Measurements from ENCODE around the gene SLC26A6.

SLC26A6 gene

DNA sequence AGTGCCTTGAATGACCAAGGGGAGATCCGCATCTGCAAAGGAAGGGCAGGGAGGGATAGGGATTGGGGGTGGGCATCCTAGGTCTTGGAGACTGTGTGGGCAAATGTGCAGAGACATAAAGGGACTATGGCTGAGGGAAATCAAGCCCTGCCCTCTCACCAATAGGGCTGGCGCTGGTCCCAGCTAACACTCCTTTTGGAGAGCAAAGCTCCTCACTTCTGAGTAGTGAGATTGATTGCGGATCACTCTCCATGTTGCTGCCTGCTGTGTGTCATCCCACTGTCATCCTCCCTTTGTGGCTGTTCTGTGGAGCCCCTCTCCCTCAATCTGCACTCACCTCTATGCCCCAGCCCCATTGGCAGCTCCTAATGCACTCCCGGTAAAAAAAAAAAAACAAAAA lies 29.7 kb upstream of the SLC26A6 start:
- Histone ChIP-seq H3K36me3 (ENCODE audit: control insufficient read depth in 4 of 4, insufficient read depth in 4 of 4, low read length in 3 of 4) (no peaks in the 10 kb centered on the region), H3K27me3 (replicated peaks in 2 of 5; ENCODE audit: control insufficient read depth in 4 of 5, insufficient read depth in 5 of 5, low read length in 4 of 5) (peaks cover 2 to 35% (median 10%) of the 10 kb centered on the region in 5 experiments), H3K4me1 (ENCODE audit: control extremely low read depth in 1 of 4, control insufficient read depth in 4 of 4, insufficient read depth in 4 of 4, low read length in 3 of 4) (peaks cover 0 to 31% (median 30%) of the 10 kb centered on the region in 4 experiments), H3K4me3 (ENCODE audit: control insufficient read depth in 1 of 7, extremely low read depth in 1 of 7, insufficient read depth in 4 of 7, low read depth in 2 of 7, low read length in 6 of 7) (no peak overlapping the region), H3K27ac (ENCODE audit: insufficient read depth in 1 of 2, low read depth in 1 of 2, low read length in 2 of 2, poor library complexity in 1 of 2, severe bottlenecking in 2 of 2) (no peak overlapping the region), H3K9me3 (ENCODE audit: control extremely low read depth in 1 of 5, control insufficient read depth in 4 of 5, insufficient read depth in 2 of 5, low read depth in 1 of 5, low read length in 4 of 5) (no peaks in the 10 kb centered on the region)
- 100% methylated on average over 2 of the region's 4 CpGs for WGBS (ENCODE audit: insufficient coverage)
- ChIA-PET POLR2A (no interaction called here), CTCF (interaction anchor here (1.4 to 4.6 kb wide), 3 partner anchors 10 to 21 kb away, joined by 3 to 25 read pairs (median 4); no protein-coding TSS in a partner anchor)
- no peak for DNase-seq

DNA sequence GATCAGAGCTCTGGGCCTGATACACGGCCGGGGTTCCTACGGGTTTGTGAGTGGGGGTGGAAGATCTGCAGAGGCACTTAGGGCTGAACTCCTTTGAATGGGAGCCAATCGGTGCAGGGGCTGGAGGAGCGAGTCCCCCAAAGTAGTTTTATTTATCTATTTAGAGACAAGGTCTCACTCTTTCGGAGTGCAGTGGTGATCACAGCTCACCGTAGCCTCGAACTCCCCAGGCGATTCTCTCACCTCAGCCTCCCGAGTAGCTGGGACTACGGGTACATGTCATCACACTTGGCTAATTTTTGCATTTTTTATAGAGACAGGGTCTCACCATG lies 29.0 kb upstream of the SLC26A6 start:
- DNase-seq, result no peak
- WGBS (ENCODE audit: insufficient coverage), result 100% methylated on average over 7 of the region's 11 CpGs
- H3K27me3 ChIP-seq (replicated peaks in 2 of 5; ENCODE audit: control insufficient read depth in 4 of 5, insufficient read depth in 5 of 5, low read length in 4 of 5), result peaks cover 2 to 39% (median 10%) of the 10 kb centered on the region in 5 experiments
- ChIA-PET POLR2A (interaction anchor here (1.2 kb wide), 1 partner anchor 10 kb away, joined by 3 read pairs; no protein-coding TSS in a partner anchor), CTCF (interaction anchor here (1.0 to 4.6 kb wide), 4 partner anchors 10 to 41 kb away, joined by 3 to 25 read pairs (median 4); no protein-coding TSS in a partner anchor)
- H3K36me3 ChIP-seq (ENCODE audit: control insufficient read depth in 4 of 4, insufficient read depth in 4 of 4, low read length in 3 of 4), result no peaks in the 10 kb centered on the region
- H3K4me1 ChIP-seq (ENCODE audit: control extremely low read depth in 1 of 4, control insufficient read depth in 4 of 4, insufficient read depth in 4 of 4, low read length in 3 of 4), result peaks cover 0 to 31% (median 30%) of the 10 kb centered on the region in 4 experiments
- H3K9me3 ChIP-seq (ENCODE audit: control extremely low read depth in 1 of 5, control insufficient read depth in 4 of 5, insufficient read depth in 2 of 5, low read depth in 1 of 5, low read length in 4 of 5), result peaks cover 0 to 4% (median 0%) of the 10 kb centered on the region in 5 experiments
- no peak overlapping the region for H3K4me3 ChIP-seq (ENCODE audit: control insufficient read depth in 1 of 7, extremely low read depth in 1 of 7, insufficient read depth in 4 of 7, low read depth in 2 of 7, low read length in 6 of 7)
- H3K27ac ChIP-seq (ENCODE audit: insufficient read depth in 1 of 2, low read depth in 1 of 2, low read length in 2 of 2, poor library complexity in 1 of 2, severe bottlenecking in 2 of 2), result no peak overlapping the region

DNA sequence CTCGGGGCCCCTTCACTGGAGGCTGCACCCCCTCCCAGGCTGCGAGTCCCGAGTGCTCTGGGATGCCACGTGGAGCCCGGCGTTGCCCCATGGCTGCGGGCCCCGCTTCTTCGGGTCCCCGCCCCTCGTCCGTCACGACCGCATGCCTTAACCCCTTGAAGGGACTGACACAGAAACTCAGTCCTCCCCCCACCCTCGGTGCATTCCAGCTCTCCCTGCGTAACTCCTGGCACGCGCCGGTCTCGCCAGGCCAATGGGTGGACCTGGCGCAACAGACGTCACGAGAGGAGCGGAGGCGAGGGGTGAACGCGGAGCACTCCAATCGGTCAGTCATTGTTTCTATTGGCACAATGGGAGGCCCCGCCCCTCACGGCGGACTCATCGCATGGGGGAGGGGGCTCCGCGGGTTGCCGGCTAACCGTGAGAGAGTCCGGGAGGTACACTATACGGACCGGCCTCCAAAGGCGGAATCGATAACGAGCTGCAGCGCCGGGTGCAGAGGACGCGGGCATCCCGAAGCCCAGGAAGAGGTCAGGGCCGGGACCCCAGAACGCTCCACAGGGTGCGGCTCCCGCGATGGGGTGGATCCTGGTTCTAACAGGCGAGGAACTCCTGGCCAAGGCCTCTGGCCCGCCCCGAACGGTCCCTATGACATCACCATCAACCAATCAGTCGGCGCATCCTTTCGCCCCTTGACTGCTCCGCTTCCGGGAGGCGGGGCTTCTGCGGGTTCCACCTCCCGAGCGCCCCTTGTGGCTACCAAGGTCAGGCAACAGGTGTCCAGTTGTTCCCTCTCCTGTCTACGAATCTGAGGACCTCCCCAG lies 28.4 kb upstream of the SLC26A6 start:
- DNase-seq, result peak; percentile 95 to 96 (median 96)
- Histone ChIP-seq H3K27ac (ENCODE audit: insufficient read depth in 1 of 2, low read depth in 1 of 2, low read length in 2 of 2, poor library complexity in 1 of 2, severe bottlenecking in 2 of 2) (peak overlapping the region in 1 of 2 experiments; percentile 64), H3K4me3 (ENCODE audit: control insufficient read depth in 1 of 7, extremely low read depth in 1 of 7, insufficient read depth in 4 of 7, low read depth in 2 of 7, low read length in 6 of 7) (peak overlapping the region; percentile 24 to 81 (median 68)), H3K9me3 (ENCODE audit: control extremely low read depth in 1 of 5, control insufficient read depth in 4 of 5, insufficient read depth in 2 of 5, low read depth in 1 of 5, low read length in 4 of 5) (peaks cover 0 to 4% (median 0%) of the 10 kb centered on the region in 5 experiments), H3K27me3 (replicated peaks in 2 of 5; ENCODE audit: control insufficient read depth in 4 of 5, insufficient read depth in 5 of 5, low read length in 4 of 5) (peaks cover 2 to 43% (median 10%) of the 10 kb centered on the region in 5 experiments), H3K36me3 (ENCODE audit: control insufficient read depth in 4 of 4, insufficient read depth in 4 of 4, low read length in 3 of 4) (no peaks in the 10 kb centered on the region), H3K4me1 (ENCODE audit: control extremely low read depth in 1 of 4, control insufficient read depth in 4 of 4, insufficient read depth in 4 of 4, low read length in 3 of 4) (peaks cover 0 to 31% (median 30%) of the 10 kb centered on the region in 4 experiments)
- ChIA-PET CTCF (interaction anchor here (1.0 to 4.6 kb wide), 4 partner anchors 11 to 40 kb away, joined by 3 to 25 read pairs (median 4); no protein-coding TSS in a partner anchor), POLR2A (interaction anchor here (1.2 kb wide), 1 partner anchor 11 kb away, joined by 3 read pairs; no protein-coding TSS in a partner anchor)
- WGBS (ENCODE audit: insufficient coverage), result 1% methylated on average over 55 of the region's 66 CpGs

DNA sequence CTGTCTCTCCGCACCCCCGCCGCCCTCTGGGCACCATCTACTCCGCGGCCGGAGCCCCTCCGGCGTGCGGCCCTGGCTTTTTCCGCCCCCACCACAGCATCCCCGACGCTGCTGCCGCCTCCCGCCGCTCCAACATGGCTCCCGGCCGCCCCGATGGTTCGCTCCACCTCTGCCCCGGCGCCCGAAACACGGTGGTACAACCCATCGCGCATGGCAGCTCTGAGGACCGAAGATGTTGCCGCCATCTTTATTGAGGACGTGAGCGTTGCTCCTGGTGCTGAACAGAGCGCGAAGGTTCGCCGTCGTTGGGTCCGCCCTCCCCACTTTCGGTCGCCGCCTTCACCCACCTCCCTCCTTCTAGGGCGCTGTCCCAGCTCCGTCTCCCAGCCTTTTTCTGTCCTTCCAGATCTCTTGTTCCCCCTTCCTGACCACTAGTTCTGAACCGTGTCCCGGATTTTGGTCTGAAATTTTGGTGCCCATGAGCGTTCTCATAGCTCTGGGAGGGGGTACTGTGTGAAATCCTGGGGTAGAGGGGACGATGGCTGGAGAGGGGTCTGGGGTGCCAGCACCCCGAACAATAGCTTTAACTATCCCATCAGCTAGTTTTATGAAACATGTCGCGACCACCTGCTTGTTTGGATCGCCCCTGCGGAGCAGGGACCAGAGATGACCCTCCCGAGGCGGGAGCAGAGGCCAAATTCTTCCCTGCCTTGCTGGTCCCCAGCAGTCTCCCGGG lies 27.7 kb upstream of the SLC26A6 start, which contains the start of gene CELSR3:
Gene CELSR3, minus strand, starts transcription at position 134 of the 736 bp plus-strand sequence. CDS start 252 bp downstream, outside the sequence.
- POLR2A ChIA-PET, result interaction anchor here (1.2 to 1.8 kb wide), 2 partner anchors 12 to 16 kb away, joined by 3 to 4 read pairs; no protein-coding TSS in a partner anchor
- peak within 1 kb of the TSS; percentile 24 to 81 (median 68) for H3K4me3 ChIP-seq (ENCODE audit: control insufficient read depth in 1 of 7, extremely low read depth in 1 of 7, insufficient read depth in 4 of 7, low read depth in 2 of 7, low read length in 6 of 7)
- H3K4me1 ChIP-seq (ENCODE audit: control extremely low read depth in 1 of 4, control insufficient read depth in 4 of 4, insufficient read depth in 4 of 4, low read length in 3 of 4), result peaks cover 0 to 31% (median 30%) of the 10 kb centered on the region in 4 experiments
- DNase-seq, result peak; percentile 77 to 82 (median 78)
- H3K9me3 ChIP-seq (ENCODE audit: control extremely low read depth in 1 of 5, control insufficient read depth in 4 of 5, insufficient read depth in 2 of 5, low read depth in 1 of 5, low read length in 4 of 5), result peaks cover 0 to 4% (median 0%) of the 10 kb centered on the region in 5 experiments
- peak within 1 kb of the TSS in 1 of 2 experiments; percentile 64 for H3K27ac ChIP-seq (ENCODE audit: insufficient read depth in 1 of 2, low read depth in 1 of 2, low read length in 2 of 2, poor library complexity in 1 of 2, severe bottlenecking in 2 of 2)
- H3K36me3 ChIP-seq (ENCODE audit: control insufficient read depth in 4 of 4, insufficient read depth in 4 of 4, low read length in 3 of 4), result no peaks in the 10 kb centered on the region
- peaks cover 2 to 47% (median 11%) of the 10 kb centered on the region in 5 experiments for H3K27me3 ChIP-seq (replicated peaks in 2 of 5; ENCODE audit: control insufficient read depth in 4 of 5, insufficient read depth in 5 of 5, low read length in 4 of 5)
- WGBS (ENCODE audit: insufficient coverage), result 3% methylated on average over 28 of the region's 52 CpGs
- CTCF ChIA-PET, result interaction anchor here (1.2 to 4.6 kb wide), 4 partner anchors 12 to 23 kb away, joined by 3 to 25 read pairs (median 4); partner anchors contain the start of gene NCKIPSD

DNA sequence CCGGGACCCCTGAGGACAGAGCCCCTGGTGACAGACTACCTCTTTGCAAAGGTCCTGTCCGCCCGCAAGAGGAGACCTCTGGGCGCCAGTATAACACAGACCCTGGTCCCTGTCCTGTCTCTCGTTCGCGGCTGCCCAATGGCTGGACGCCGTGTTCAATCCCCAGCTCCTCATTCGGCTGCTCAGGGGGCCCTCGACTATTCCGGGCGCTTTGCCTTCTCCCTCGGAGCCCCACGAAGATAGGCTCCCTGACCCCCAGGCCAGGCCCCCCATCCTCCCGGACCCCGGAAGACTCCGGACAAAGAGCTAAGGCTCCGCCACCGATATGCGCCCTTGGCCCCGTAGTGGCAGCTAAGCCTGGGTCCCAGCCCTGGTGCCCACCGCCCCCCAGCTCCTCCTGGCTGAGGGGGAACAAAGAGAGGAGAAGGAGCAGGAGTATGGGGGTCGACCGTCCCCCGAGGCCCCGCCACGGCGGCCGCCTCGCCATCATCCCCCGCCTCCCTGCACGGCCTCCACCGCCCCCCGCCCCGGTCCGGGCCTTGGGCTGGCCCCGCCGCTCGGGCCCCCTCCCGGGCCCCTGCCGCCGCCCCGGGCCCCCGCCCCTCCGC lies 27.0 kb upstream of the SLC26A6 start:
- no peak for DNase-seq
- ChIA-PET CTCF (interaction anchor here (1.2 to 4.6 kb wide), 3 partner anchors 12 to 24 kb away, joined by 3 to 25 read pairs (median 4); partner anchors contain the start of gene NCKIPSD), POLR2A (interaction anchor here (0.9 to 1.8 kb wide), 2 partner anchors 16 to 55 kb away, joined by 3 to 4 read pairs; partner anchors contain the start of gene IP6K2)
- H3K27ac ChIP-seq (ENCODE audit: insufficient read depth in 1 of 2, low read depth in 1 of 2, low read length in 2 of 2, poor library complexity in 1 of 2, severe bottlenecking in 2 of 2), result no peak overlapping the region
- H3K4me3 ChIP-seq (ENCODE audit: control insufficient read depth in 1 of 7, extremely low read depth in 1 of 7, insufficient read depth in 4 of 7, low read depth in 2 of 7, low read length in 6 of 7), result peak overlapping the region in 4 of 7 experiments; percentile 60 to 77 (median 72)
- H3K36me3 ChIP-seq (ENCODE audit: control insufficient read depth in 4 of 4, insufficient read depth in 4 of 4, low read length in 3 of 4), result no peaks in the 10 kb centered on the region
- peaks cover 0 to 4% (median 0%) of the 10 kb centered on the region in 5 experiments for H3K9me3 ChIP-seq (ENCODE audit: control extremely low read depth in 1 of 5, control insufficient read depth in 4 of 5, insufficient read depth in 2 of 5, low read depth in 1 of 5, low read length in 4 of 5)
- H3K4me1 ChIP-seq (ENCODE audit: control extremely low read depth in 1 of 4, control insufficient read depth in 4 of 4, insufficient read depth in 4 of 4, low read length in 3 of 4), result peaks cover 0 to 31% (median 30%) of the 10 kb centered on the region in 4 experiments
- 6% methylated on average over 23 of the region's 46 CpGs for WGBS (ENCODE audit: insufficient coverage)
- peaks cover 2 to 51% (median 11%) of the 10 kb centered on the region in 5 experiments for H3K27me3 ChIP-seq (replicated peaks in 2 of 5; ENCODE audit: control insufficient read depth in 4 of 5, insufficient read depth in 5 of 5, low read length in 4 of 5)

DNA sequence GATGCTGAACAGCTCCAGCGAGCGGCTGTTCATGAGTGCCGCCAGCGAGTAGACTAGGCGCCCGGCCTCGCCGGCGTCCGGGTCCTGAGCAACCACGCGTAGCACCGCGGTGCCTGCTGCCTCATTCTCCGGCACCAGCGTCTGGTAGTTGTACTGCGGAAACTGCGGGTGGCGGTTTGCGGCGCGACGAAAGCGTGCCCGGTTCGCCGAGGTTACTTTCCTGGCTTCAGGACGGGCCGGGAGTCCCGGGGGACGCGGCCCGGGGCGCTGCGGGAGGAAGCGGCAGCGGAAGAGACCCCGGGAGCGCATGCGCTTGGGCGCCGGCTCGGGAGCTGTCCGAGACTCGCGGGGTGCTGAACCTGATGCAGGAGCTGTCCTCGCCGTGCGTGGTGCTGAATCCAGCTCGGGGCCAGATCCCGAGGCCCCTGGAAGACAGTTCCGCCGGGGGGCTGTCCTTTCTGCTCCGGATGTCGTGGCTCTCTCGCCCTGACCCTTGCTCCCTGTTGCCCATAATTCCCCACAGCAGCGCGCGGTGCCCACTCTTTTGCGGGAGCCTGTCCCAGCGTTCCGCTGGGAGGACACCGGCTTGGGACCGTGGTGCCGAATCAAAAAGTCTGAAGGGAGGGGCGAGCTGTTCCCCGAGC lies 26.4 kb upstream of the SLC26A6 start:
- H3K4me3 ChIP-seq (ENCODE audit: control insufficient read depth in 1 of 7, extremely low read depth in 1 of 7, insufficient read depth in 4 of 7, low read depth in 2 of 7, low read length in 6 of 7), result peak overlapping the region; percentile 2 to 77 (median 60)
- peaks cover 0 to 4% (median 0%) of the 10 kb centered on the region in 5 experiments for H3K9me3 ChIP-seq (ENCODE audit: control extremely low read depth in 1 of 5, control insufficient read depth in 4 of 5, insufficient read depth in 2 of 5, low read depth in 1 of 5, low read length in 4 of 5)
- POLR2A ChIA-PET, result interaction anchor here (0.9 to 1.8 kb wide), 2 partner anchors 17 to 56 kb away, joined by 3 to 4 read pairs; partner anchors contain the start of gene IP6K2
- CTCF ChIA-PET, result interaction anchor here (1.8 kb wide), 1 partner anchor 24 kb away, joined by 4 read pairs; the partner anchor contains the start of gene NCKIPSD
- H3K27ac ChIP-seq (ENCODE audit: insufficient read depth in 1 of 2, low read depth in 1 of 2, low read length in 2 of 2, poor library complexity in 1 of 2, severe bottlenecking in 2 of 2), result no peak overlapping the region
- H3K36me3 ChIP-seq (ENCODE audit: control insufficient read depth in 4 of 4, insufficient read depth in 4 of 4, low read length in 3 of 4), result no peaks in the 10 kb centered on the region
- H3K27me3 ChIP-seq (replicated peaks in 2 of 5; ENCODE audit: control insufficient read depth in 4 of 5, insufficient read depth in 5 of 5, low read length in 4 of 5), result peaks cover 2 to 57% (median 11%) of the 10 kb centered on the region in 5 experiments
- peak; percentile 58 to 75 (median 72) for DNase-seq
- H3K4me1 ChIP-seq (ENCODE audit: control extremely low read depth in 1 of 4, control insufficient read depth in 4 of 4, insufficient read depth in 4 of 4, low read length in 3 of 4), result peaks cover 0 to 37% (median 34%) of the 10 kb centered on the region in 4 experiments
- WGBS (ENCODE audit: insufficient coverage), result 3% methylated on average over 64 of the region's 67 CpGs
